Mesodermal cell (in vitro differentiated cells): ENCODE data around the gene PIPOX.

Experiments used
- H3K27ac ChIP-seq: 2 replicates; pipeline ENCODE4 v1.7.0; 2013; ENCODE audit warnings: mild to moderate bottlenecking, low read depth, low read length, moderate library complexity; ENCODE audit not compliant: severe bottlenecking
- H3K36me3 ChIP-seq: 2 replicates; pipeline ENCODE4 v1.7.1; 2013; ENCODE audit warnings: mild to moderate bottlenecking, low read length, moderate library complexity; ENCODE audit not compliant: control insufficient read depth, insufficient read depth
- H3K4me1 ChIP-seq: one replicate; pipeline ENCODE4 v1.7.1; 2013; ENCODE audit warnings: mild to moderate bottlenecking, low read length; ENCODE audit not compliant: insufficient read depth, control insufficient read depth, poor library complexity, severe bottlenecking
- H3K4me3 ChIP-seq: 2 replicates; pipeline ENCODE4 v1.7.0; 2013; ENCODE audit warnings: low read length, control low read depth, mild to moderate bottlenecking; ENCODE audit not compliant: insufficient read depth, poor library complexity, severe bottlenecking; ENCODE audit errors: extremely low read depth
- H3K9me3 ChIP-seq: 2 replicates; pipeline ENCODE4 v1.7.1; 2013; ENCODE audit warnings: mild to moderate bottlenecking, low read length, moderate library complexity; ENCODE audit not compliant: control insufficient read depth
- WGBS, 2 experiments: methylation state at CpG; one replicate each; pipeline ENCODE4 v1.1.5; 2013; ENCODE audit warnings: missing lambda C conversion rate in 2 of 2; ENCODE audit not compliant: insufficient coverage in 2 of 2; 5-methylcytosine and 5-hydroxymethylcytosine counted together

Gene PIPOX

DNA sequence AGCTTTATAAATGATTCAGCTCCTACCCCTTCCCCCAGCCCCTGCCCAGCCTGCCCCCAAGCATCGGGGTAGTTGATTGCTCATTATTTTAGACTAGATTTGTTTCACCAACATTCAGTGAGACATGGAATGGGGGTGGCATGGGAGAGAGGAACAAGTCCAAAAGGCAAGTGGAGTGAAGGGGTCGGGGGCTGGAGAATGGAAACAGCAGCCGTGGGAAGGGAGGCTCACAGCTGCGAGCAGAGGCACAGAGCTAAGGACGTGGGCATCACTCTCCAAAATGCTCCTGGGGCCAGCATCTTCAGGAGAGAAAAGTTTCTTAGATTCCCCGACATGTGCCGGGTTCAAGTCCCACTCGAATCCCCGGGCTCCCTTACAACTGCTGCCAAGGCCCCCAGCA lies 19.3 kb downstream of the PIPOX start:
- 92 to 93% methylated on average over 8 of the region's 9 CpGs for WGBS, 2 experiments
- Histone ChIP-seq H3K4me1 (peaks cover 26% of the 10 kb centered on the region), H3K9me3 (no peaks in the 10 kb centered on the region), H3K36me3 (no peaks in the 10 kb centered on the region), H3K4me3 (no peak overlapping the region), H3K27ac (no peak overlapping the region)

- Histone ChIP-seq H3K36me3 (no peaks in the 10 kb centered on the region), H3K27ac (no peak overlapping the region), H3K4me1 (peaks cover 26% of the 10 kb centered on the region), H3K9me3 (no peaks in the 10 kb centered on the region), H3K4me3 (no peak overlapping the region)
- 95 to 96% methylated on average over 5 to 7 of the region's 7 CpGs for WGBS, 2 experiments
Measured at GRCh38 chr17:29063992-29064391, 21.1 kb downstream of the PIPOX start.

GRCh38 chr17:29066047-29066446 lies 23.1 kb downstream of the PIPOX start:
- H3K4me1 ChIP-seq: peaks cover 9% of the 10 kb centered on the region
- no peaks in the 10 kb centered on the region for H3K9me3 ChIP-seq
- H3K36me3 ChIP-seq: no peaks in the 10 kb centered on the region
- WGBS, 2 experiments: 96 to 97% methylated on average over 6 to 7 of the region's 7 CpGs
- H3K4me3 ChIP-seq: no peak overlapping the region
- H3K27ac ChIP-seq: no peak overlapping the region

DNA sequence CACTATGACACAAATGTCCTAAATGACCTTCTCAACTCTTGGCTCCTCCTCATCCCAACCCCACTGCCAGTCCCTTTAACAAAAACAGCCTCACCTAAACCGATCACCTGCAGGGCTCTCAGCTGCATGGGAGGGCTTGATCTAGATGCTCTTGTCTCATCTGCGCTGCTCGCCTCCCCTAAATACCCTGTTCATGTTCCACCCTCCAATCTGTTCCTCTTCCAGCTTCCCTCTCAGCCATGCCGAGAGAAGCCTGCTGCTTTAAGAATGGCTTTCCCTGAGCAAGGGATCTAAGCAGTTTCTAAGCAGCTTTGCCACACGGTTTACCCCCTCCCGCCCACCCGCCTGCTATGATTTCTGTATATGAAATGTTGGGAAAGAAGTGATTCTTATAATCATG lies 23.7 kb downstream of the PIPOX start:
- H3K4me1 ChIP-seq: peaks cover 4% of the 10 kb centered on the region
- 75 to 89% methylated on average over 3 to 5 of the region's 7 CpGs for WGBS, 2 experiments
- H3K27ac ChIP-seq: no peak overlapping the region
- H3K4me3 ChIP-seq: no peak overlapping the region
- no peaks in the 10 kb centered on the region for H3K36me3 ChIP-seq
- no peaks in the 10 kb centered on the region for H3K9me3 ChIP-seq

DNA sequence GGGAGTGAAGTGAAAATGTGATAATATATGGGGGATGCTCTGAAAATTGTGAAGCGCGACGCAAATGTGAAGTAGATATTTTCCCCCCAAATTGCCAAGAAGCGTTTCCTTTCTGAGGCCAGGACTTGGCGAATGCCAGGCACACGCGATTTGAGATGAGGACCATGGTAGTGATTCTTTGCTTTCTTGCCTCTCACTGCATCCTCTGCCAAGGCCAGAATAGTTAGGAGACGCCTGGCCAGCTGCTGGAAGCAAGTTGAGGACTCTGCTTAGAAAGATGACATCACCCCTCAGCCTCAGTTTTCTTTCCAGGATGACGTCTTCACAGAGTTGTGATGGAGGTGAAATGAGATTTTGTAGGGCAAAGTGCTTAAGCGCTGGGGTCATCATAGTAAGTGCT lies 25.9 kb downstream of the PIPOX start:
- H3K9me3 ChIP-seq: no peaks in the 10 kb centered on the region
- no peak overlapping the region for H3K4me3 ChIP-seq
- no peaks in the 10 kb centered on the region for H3K36me3 ChIP-seq
- no peak overlapping the region for H3K27ac ChIP-seq
- WGBS, 2 experiments: 79 to 89% methylated on average over 6 of the region's 10 CpGs
- H3K4me1 ChIP-seq: no peaks in the 10 kb centered on the region

DNA sequence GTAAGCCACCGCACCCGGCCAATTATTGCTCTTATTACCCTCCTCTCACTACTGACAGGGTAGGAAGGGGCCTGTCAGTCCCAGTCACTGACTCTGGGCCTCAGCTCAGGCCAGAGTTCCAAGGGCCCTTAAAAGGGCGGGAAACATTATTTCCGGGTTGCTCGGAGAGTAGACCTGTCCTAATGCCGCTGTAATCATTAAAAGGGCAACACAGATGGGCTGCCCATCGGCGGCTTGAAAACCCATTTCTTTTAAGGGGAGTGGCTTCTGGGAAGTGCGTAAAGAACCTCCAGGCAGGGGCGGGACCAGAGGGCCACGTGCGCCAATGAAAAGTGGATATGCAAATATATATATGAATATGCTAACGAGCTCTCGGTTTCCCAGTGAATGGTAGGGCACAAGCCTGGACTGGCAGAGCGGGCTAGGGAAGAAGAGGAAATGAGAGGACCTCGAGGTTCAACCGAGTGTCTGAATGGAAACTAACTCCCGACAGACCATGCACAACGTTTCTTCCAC lies 26.6 kb downstream of the PIPOX start:
- WGBS, 2 experiments: 88 to 91% methylated on average over 17 of the region's 19 CpGs
- Histone ChIP-seq H3K36me3 (peaks cover 4% of the 10 kb centered on the region), H3K27ac (no peak overlapping the region), H3K4me1 (no peaks in the 10 kb centered on the region), H3K4me3 (no peak overlapping the region), H3K9me3 (no peaks in the 10 kb centered on the region)

DNA sequence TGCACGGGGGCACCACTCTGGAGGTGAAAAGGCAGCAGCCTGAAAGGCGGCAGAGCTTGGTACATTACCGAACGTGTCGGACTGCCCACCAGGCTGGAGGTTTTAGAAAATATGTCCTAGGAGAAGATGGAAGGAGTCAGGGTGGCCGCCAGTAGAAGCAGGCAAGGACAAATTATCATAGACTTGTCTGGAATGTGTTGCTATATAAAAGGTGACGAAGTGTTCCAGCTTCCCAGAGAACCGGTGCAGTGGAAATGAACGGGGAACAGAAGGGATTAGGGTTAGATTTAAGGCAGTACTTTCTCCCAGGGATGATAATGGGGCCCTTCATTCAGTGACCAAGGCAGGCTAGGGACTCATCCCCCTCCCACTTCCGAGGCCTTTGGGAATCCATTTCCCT lies 27.4 kb downstream of the PIPOX start:
- 92 to 95% methylated on average over 9 of the region's 10 CpGs for WGBS, 2 experiments
- H3K4me1 ChIP-seq: no peaks in the 10 kb centered on the region

GRCh38 chr17:29070781-29071180 lies 27.8 kb downstream of the PIPOX start:
- Histone ChIP-seq H3K4me1 (no peaks in the 10 kb centered on the region), H3K36me3 (peaks cover 4% of the 10 kb centered on the region), H3K4me3 (no peak overlapping the region), H3K9me3 (no peaks in the 10 kb centered on the region), H3K27ac (no peak overlapping the region)
- WGBS, 2 experiments: 92 to 96% methylated on average over 9 of the region's 9 CpGs

More for the DNA sequence above, 27.4 kb downstream of the PIPOX start:
- Histone ChIP-seq H3K36me3 (peaks cover 4% of the 10 kb centered on the region), H3K4me3 (no peak overlapping the region), H3K9me3 (no peaks in the 10 kb centered on the region), H3K27ac (no peak overlapping the region)

GRCh38 chr17:29071303-29071702 lies 28.4 kb downstream of the PIPOX start:
- WGBS, 2 experiments: no CpG with 5 or more reads among the region's 1 CpG
- Histone ChIP-seq H3K4me3 (no peak overlapping the region), H3K9me3 (no peaks in the 10 kb centered on the region), H3K4me1 (no peaks in the 10 kb centered on the region), H3K27ac (no peak overlapping the region), H3K36me3 (peaks cover 4% of the 10 kb centered on the region)

GRCh38 chr17:29073045-29073444 lies 30.1 kb downstream of the PIPOX start:
- Histone ChIP-seq H3K27ac (no peak overlapping the region), H3K36me3 (peaks cover 14% of the 10 kb centered on the region), H3K4me3 (no peak overlapping the region), H3K4me1 (no peaks in the 10 kb centered on the region), H3K9me3 (no peaks in the 10 kb centered on the region)
- 92 to 93% methylated on average over 1 to 2 of the region's 2 CpGs for WGBS, 2 experiments

DNA sequence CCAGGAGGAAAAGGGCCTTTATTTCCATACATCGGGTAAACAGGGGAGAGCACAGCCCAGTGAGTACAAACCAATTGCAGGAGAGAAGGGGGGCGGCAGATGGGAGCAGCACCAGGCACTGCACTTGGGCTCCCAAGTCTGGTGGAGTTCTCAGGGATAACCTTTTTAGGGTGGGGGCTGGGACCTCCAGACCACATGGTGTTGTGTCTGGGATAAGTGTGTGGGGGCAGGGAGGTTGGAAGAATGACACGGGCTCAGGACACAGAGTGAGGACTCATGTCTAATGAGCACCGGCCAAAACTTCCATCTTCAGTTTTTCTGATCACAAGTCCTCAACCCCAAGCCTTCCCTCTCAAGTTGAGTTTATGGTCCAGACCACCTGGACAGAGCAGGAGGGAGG lies 30.6 kb downstream of the PIPOX start:
- no peak overlapping the region for H3K4me3 ChIP-seq
- H3K36me3 ChIP-seq: peaks cover 14% of the 10 kb centered on the region
- 94 to 96% methylated on average over 2 to 3 of the region's 4 CpGs for WGBS, 2 experiments
- no peaks in the 10 kb centered on the region for H3K4me1 ChIP-seq
- no peak overlapping the region for H3K27ac ChIP-seq
- no peaks in the 10 kb centered on the region for H3K9me3 ChIP-seq
